H1 (cell line): ENCODE measurements around the gene CYREN. TPM values are rescaled to one million over a fixed set of nuclear protein-coding genes. Genes with fewer than 3 reads are reported as not detected.

Experiments
- CTCF ChIA-PET: fragments of 300-600 bp; sonication (Branson Sonifier 250); formaldehyde crosslinking; loops from one replicate; lab custom pipeline; 2021; ENCODE audit not compliant: partially characterized antibody; lab: Charles Lee
- POLR2A ChIA-PET: fragments of 300-600 bp; sonication (Branson Sonifier 250); formaldehyde crosslinking; loops from one replicate; lab custom pipeline; 2021; ENCODE audit warnings: inconsistent platforms; ENCODE audit not compliant: partially characterized antibody; lab: Charles Lee
- DNase-seq, 2 experiments: peaks; one replicate each; pipeline versions ENCODE4 v3.0.0 to v3.0.0-alpha.2; 2010 to 2022; ENCODE audit warnings: low spot score in 2 of 2, low read depth in 1 of 2, mixed read lengths in 1 of 2
- FAIRE-seq: peaks from 2 replicates; lab custom pipeline; 2011; peaks lifted over from hg19 to GRCh38; lab: Jason Lieb, UNC
- H2AFZ ChIP-seq: 2 replicates; pipeline ENCODE4 v1.8.1; 2012; ENCODE audit warnings: low read length, inconsistent platforms
- H2AK5ac ChIP-seq: 2 replicates; pipeline ENCODE4 v1.6.1; 2013; ENCODE audit warnings: low read depth, low read length
- H2BK120ac ChIP-seq: replicated peaks from 2 replicates; pipeline ENCODE3; 2013; ENCODE audit warnings: low read depth, low read length, inconsistent platforms
- H2BK12ac ChIP-seq: 2 replicates; pipeline ENCODE4 v1.6.1; 2013; ENCODE audit warnings: low read depth, low read length
- H2BK15ac ChIP-seq: 2 replicates; pipeline ENCODE4 v1.6.1; 2013; ENCODE audit warnings: low read length
- H2BK20ac ChIP-seq: 2 replicates; pipeline ENCODE4 v1.6.1; 2013; ENCODE audit warnings: low read length
- H2BK5ac ChIP-seq: 2 replicates; pipeline ENCODE4 v1.6.1; 2013; ENCODE audit warnings: low read depth, low read length
- H3K14ac ChIP-seq: 2 replicates; pipeline ENCODE4 v1.6.1; 2013; ENCODE audit warnings: inconsistent platforms; ENCODE audit not compliant: insufficient read length
- H3K18ac ChIP-seq: 2 replicates; pipeline ENCODE4 v1.6.1; 2013; ENCODE audit warnings: low read length; ENCODE audit errors: extremely low read depth
- H3K23ac ChIP-seq: 2 replicates; pipeline ENCODE4 v1.6.1; 2013; ENCODE audit warnings: inconsistent platforms; ENCODE audit not compliant: insufficient read length
- H3K23me2 ChIP-seq: 2 replicates; pipeline ENCODE4 v1.6.1; 2013; ENCODE audit warnings: low read depth, low read length
- H3K27ac ChIP-seq: 2 replicates; pipeline ENCODE4 v1.6.1; 2011; ENCODE audit warnings: low read depth, low read length, inconsistent platforms
- H3K27me3 ChIP-seq, 4 experiments: replicated peaks in 1 of 4; 1 replicate in 1 of 4; 2 replicates in 3 of 4; pipeline versions ENCODE4 v1.6.1 to v1.8.1; 2011 to 2013; ENCODE audit warnings: low read length in 3 of 4, mild to moderate bottlenecking in 3 of 4, inconsistent platforms in 2 of 4, mixed read lengths in 2 of 4, moderate library complexity in 1 of 4; ENCODE audit not compliant: control insufficient read depth in 3 of 4, insufficient read depth in 3 of 4; ENCODE audit errors: extremely low read depth in 1 of 4
- H3K36me3 ChIP-seq, 4 experiments: 2 replicates each; pipeline versions ENCODE4 v1.6.1 to v1.8.1; 2011 to 2013; ENCODE audit warnings: mild to moderate bottlenecking in 4 of 4, low read length in 3 of 4, moderate library complexity in 2 of 4, control low read depth in 1 of 4, inconsistent platforms in 1 of 4; ENCODE audit not compliant: insufficient read depth in 4 of 4, control insufficient read depth in 2 of 4
- H3K4ac ChIP-seq: replicated peaks from 2 replicates; pipeline ENCODE3; 2013; ENCODE audit warnings: low read length, low read depth, mixed read lengths, inconsistent platforms; ENCODE audit not compliant: insufficient read length
- H3K4me1 ChIP-seq, 4 experiments: replicated peaks in 1 of 4; 1 replicate in 1 of 4; 2 replicates in 3 of 4; pipeline versions ENCODE4 v1.6.1 to v1.8.1; 2011 to 2013; ENCODE audit warnings: low read length in 3 of 4, inconsistent platforms in 2 of 4, mixed read lengths in 1 of 4; ENCODE audit not compliant: insufficient read depth in 4 of 4, control insufficient read depth in 3 of 4
- H3K4me2 ChIP-seq, 2 experiments: 2 replicates each; pipeline versions ENCODE4 v1.6.1 to v1.8.1; 2011 to 2013; ENCODE audit warnings: low read depth in 2 of 2, low read length in 2 of 2, control low read depth in 1 of 2, inconsistent platforms in 1 of 2, mild to moderate bottlenecking in 1 of 2; ENCODE audit not compliant: insufficient read depth in 1 of 2
- H3K4me3 ChIP-seq, 4 experiments: fragments of 200-600, 300-600 bp in 1 of 4; sonication (generic), shearing (Covaris generic), sonication (Bioruptor Twin) in 1 of 4; 2 replicates each; pipeline versions ENCODE4 v1.5.1 to v1.8.1; 2011 to 2016; ENCODE audit warnings: low read length in 4 of 4, low read depth in 3 of 4, control low read depth in 2 of 4, inconsistent platforms in 2 of 4, mild to moderate bottlenecking in 2 of 4, mixed read lengths in 1 of 4, moderate library complexity in 1 of 4; ENCODE audit not compliant: insufficient read depth in 2 of 4; ENCODE audit errors: extremely low read depth in 1 of 4
- H3K56ac ChIP-seq: replicated peaks from 2 replicates; pipeline ENCODE3; 2013; ENCODE audit warnings: low read depth, mild to moderate bottlenecking, mixed read lengths, low read length, inconsistent platforms; ENCODE audit not compliant: insufficient read length
- H3K79me1 ChIP-seq: 2 replicates; pipeline ENCODE4 v1.6.1; 2013; ENCODE audit warnings: low read depth, low read length, control low read depth
- H3K79me2 ChIP-seq, 2 experiments: 2 replicates each; pipeline versions ENCODE4 v1.6.1 to v1.8.1; 2012 to 2013; ENCODE audit warnings: low read length in 2 of 2, mild to moderate bottlenecking in 2 of 2, inconsistent platforms in 1 of 2; ENCODE audit not compliant: insufficient read depth in 2 of 2, control insufficient read depth in 1 of 2
- H3K9ac ChIP-seq, 4 experiments: replicated peaks in 1 of 4; 1 replicate in 1 of 4; 2 replicates in 3 of 4; pipeline versions ENCODE4 v1.6.1 to v1.8.1; 2011 to 2013; ENCODE audit warnings: low read depth in 3 of 4, low read length in 3 of 4, control low read depth in 2 of 4, mild to moderate bottlenecking in 2 of 4, moderate library complexity in 2 of 4, inconsistent platforms in 1 of 4; ENCODE audit errors: extremely low read depth in 1 of 4
- H3K9me3 ChIP-seq, 2 experiments: 2 replicates each; pipeline versions ENCODE4 v1.6.1 to v1.8.1; 2012 to 2013; ENCODE audit warnings: mild to moderate bottlenecking in 2 of 2, moderate library complexity in 2 of 2, control low read depth in 1 of 2, inconsistent platforms in 1 of 2, low read depth in 1 of 2, low read length in 1 of 2, mixed read lengths in 1 of 2; ENCODE audit not compliant: insufficient read depth in 2 of 2
- H4K20me1 ChIP-seq, 2 experiments: replicated peaks in 1 of 2; 2 replicates each; pipeline versions ENCODE3 to v1.8.1; 2011 to 2013; ENCODE audit warnings: inconsistent platforms in 2 of 2, low read length in 2 of 2, mild to moderate bottlenecking in 1 of 2; ENCODE audit not compliant: insufficient read depth in 2 of 2, control insufficient read depth in 1 of 2
- H4K5ac ChIP-seq: 2 replicates; pipeline ENCODE4 v1.6.1; 2013; ENCODE audit warnings: low read length, low read depth, mixed read lengths, inconsistent platforms; ENCODE audit not compliant: insufficient read length
- H4K8ac ChIP-seq: 2 replicates; pipeline ENCODE4 v1.8.0; 2013; ENCODE audit warnings: mild to moderate bottlenecking, moderate library complexity, low read length, inconsistent platforms; ENCODE audit not compliant: insufficient read depth; ENCODE audit errors: extremely low read depth
- H4K91ac ChIP-seq: replicated peaks from 2 replicates; pipeline ENCODE3; 2013; ENCODE audit warnings: low read length, mixed read lengths, inconsistent platforms; ENCODE audit not compliant: insufficient read length
- BCL11A ChIP-seq, 2 experiments: IDR thresholded peaks; one replicate each; pipeline ENCODE4 v1.6.1; 2011; ENCODE audit warnings: low read depth in 2 of 2, low read length in 2 of 2, mild to moderate bottlenecking in 2 of 2
- CBX5 ChIP-seq: fragments of 300-800, 300-1000 bp; sonication (generic); IDR thresholded peaks from 2 replicates; pipeline ENCODE4 v1.7.1; 2016; ENCODE audit warnings: antibody characterized with exemption, low read length, low read depth
- FOSL1 ChIP-seq: IDR thresholded peaks from 2 replicates; pipeline ENCODE4 v1.6.1; 2011; ENCODE audit warnings: mild to moderate bottlenecking, low read depth, low read length, moderate library complexity; ENCODE audit not compliant: insufficient read depth
- SAP30 ChIP-seq: fragments of 300-600 bp; sonication (generic); IDR thresholded peaks from 2 replicates; pipeline ENCODE4 v1.7.1; 2012; ENCODE audit warnings: low read length, moderate library complexity, mild to moderate bottlenecking, inconsistent platforms; ENCODE audit not compliant: insufficient read depth, insufficient replicate concordance
- SIN3A ChIP-seq, 2 experiments: IDR thresholded peaks in 1 of 2; conservative IDR thresholded peaks in 1 of 2; 2 replicates each; pipeline ENCODE4 v1.6.1; 2011 to 2012; ENCODE audit warnings: low read length in 2 of 2, improper control_type of control experiment in 1 of 2, low read depth in 1 of 2, mild to moderate bottlenecking in 1 of 2
- TCF12 ChIP-seq: IDR thresholded peaks from 2 replicates; pipeline ENCODE4 v1.6.1; 2011; ENCODE audit warnings: low read depth, mild to moderate bottlenecking, low read length
- WGBS, 2 experiments: shearing (Covaris generic) in 1 of 2; methylation state at CpG; one replicate each; pipeline versions ENCODE4 v1.1.6 to v1.1.7; 2013 to 2015; ENCODE audit warnings: low lambda C conversion rate in 2 of 2, mixed read lengths in 2 of 2, inconsistent platforms in 1 of 2, low coverage in 1 of 2, missing lambda C conversion rate in 1 of 2; ENCODE audit not compliant: insufficient replicate concordance in 2 of 2, insufficient coverage in 1 of 2, insufficient read length in 1 of 2; ENCODE audit errors: extremely low coverage in 1 of 2, missing lambda C conversion rate in 1 of 2; 5-methylcytosine and 5-hydroxymethylcytosine counted together
- polyA plus RNA-seq, 7 experiments: library from polyadenylated mRNA; depleted of rRNA in 3 of 7; stranded (reverse) in 5 of 7; unstranded in 2 of 7; fragments of >200 nt in 5 of 7; fragments of 200-250 nt in 2 of 7; gene quantifications; 1 replicate in 5 of 7; 2 replicates in 1 of 7; 4 replicates in 1 of 7; pipeline versions ENCODE4 v1.2.1 to v1.2.3, GENCODE V29; 2011 to 2013; ENCODE audit warnings: missing spikeins in 2 of 7, mixed read lengths in 2 of 7
- total RNA-seq: library from RNA; stranded (reverse); fragmentation: NEBNext Ultra II Directional; extraction: Animal tissue kit (Norgen Biotek cat#: 25700); gene quantifications from 2 replicates; pipeline ENCODE4 v1.2.1, GENCODE V29; 2021
- TF ChIP-seq, protein P1 (sequence below): IDR thresholded peaks from 2 replicates; pipeline ENCODE4 v1.6.1; 2012; ENCODE audit warnings: inconsistent platforms
- TF ChIP-seq, protein P2 (sequence below): IDR thresholded peaks from 2 replicates; pipeline ENCODE4 v1.6.1; 2011; ENCODE audit warnings: low read length, improper control_type of control experiment

CYREN gene
- total and polyA plus RNA-seq, 2 of the 8 experiments (the other 6 are each of a cell fraction or from before 2014, with no cell fraction given) = 25.1 to 46.2 TPM

DNA sequence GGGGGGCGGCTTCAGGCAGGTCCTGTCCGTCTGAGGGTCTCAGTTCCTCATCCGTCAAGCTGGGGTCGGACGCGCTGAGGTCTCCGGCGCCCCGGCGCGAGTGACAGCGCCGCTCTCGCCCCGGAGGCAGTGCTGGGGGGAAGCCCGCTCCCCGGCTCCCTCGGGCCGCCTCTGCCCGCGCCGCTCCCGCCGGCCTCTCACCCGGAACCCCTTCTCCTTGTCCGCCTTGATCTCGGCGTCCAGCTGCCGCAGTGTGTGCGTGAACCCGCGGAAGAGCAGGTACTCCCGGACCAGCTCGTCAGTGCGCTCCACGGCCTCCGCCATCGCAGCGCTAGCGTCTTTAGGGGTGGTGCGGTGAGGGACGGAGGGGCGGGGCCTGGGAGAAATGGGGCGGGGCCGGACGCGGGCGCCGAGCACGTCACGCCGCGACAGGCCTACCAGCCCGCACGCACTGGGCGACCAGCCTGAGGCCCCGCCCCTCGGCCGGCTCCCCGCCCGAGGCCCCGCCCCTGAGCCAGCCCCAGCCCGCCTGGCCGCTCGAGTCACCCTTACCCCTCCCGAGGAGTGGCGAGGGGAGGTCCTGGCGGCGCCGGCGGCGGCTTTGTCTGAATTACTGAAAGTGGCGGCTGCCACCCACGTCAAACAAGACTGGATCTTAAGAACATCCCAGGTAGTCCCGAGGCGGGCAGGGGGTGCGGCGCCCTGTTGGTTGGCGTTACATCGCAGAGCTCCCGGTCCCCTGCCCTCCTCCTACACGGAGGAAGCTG is 40.9 kb upstream of the CYREN start, which contains the start of gene WDR91:
WDR91 (minus strand) TSS at position 348 of the 767 bp plus-strand sequence; CDS start at position 324, 24 bp downstream.
- no peaks in the 10 kb centered on the region for H4K20me1 ChIP-seq
- no peak within 1 kb of the TSS for H3K27ac ChIP-seq
- peak within 1 kb of the TSS; percentile 93 for H2AFZ ChIP-seq
- no peak within 1 kb of the TSS for H2BK20ac ChIP-seq
- no peak within 1 kb of the TSS for H3K4ac ChIP-seq
- no peak within 1 kb of the TSS; the same call in 1 of the 2 replicates for H2BK5ac ChIP-seq
- peak within 1 kb of the TSS; percentile 58 to 97 (median 78) for H3K4me3 ChIP-seq
- H4K5ac ChIP-seq = peak within 1 kb of the TSS; percentile 66
- H3K27me3 ChIP-seq = peaks cover 0 to 8% (median 3%) of the 10 kb centered on the region in 4 experiments; a peak in 5 of 7 replicates
- H3K4me2 ChIP-seq = peak within 1 kb of the TSS; percentile 94 to 96
- peak within 1 kb of the TSS; percentile 7; the same call in 1 of the 2 replicates for H2AK5ac ChIP-seq
- CTCF ChIA-PET = interaction anchor here (1.0 to 2.3 kb wide), 2 partner anchors 17 to 21 kb away, joined by 4 to 5 read pairs; no protein-coding TSS in a partner anchor
- peak within 1 kb of the TSS; percentile 62 to 83 (median 70) for H3K9ac ChIP-seq
- peak within 1 kb of the TSS; percentile 10; the same call in 1 of the 2 replicates for H2BK15ac ChIP-seq
- H3K9me3 ChIP-seq = no peaks in the 10 kb centered on the region
- H3K14ac ChIP-seq = no peak within 1 kb of the TSS
- no peaks in the 10 kb centered on the region for H3K36me3 ChIP-seq
- POLR2A ChIA-PET = interaction anchor here (0.6 to 1.5 kb wide), 3 partner anchors 46 to 183 kb away, joined by 3 to 4 read pairs (median 3); no protein-coding TSS in a partner anchor
- H3K23ac ChIP-seq = no peak within 1 kb of the TSS
- H2BK12ac ChIP-seq = peak within 1 kb of the TSS; percentile 12; the same call in 1 of the 2 replicates
- no peaks in the 10 kb centered on the region for H3K79me1 ChIP-seq
- DNase-seq (peak; percentile 78 to 92), FAIRE-seq (no peak)
- no peaks in the 10 kb centered on the region; a peak in 2 of 7 replicates for H3K4me1 ChIP-seq
- no peak within 1 kb of the TSS for H4K8ac ChIP-seq
- H3K18ac ChIP-seq = peak within 1 kb of the TSS; percentile 87
- peak within 1 kb of the TSS; percentile 88 for H4K91ac ChIP-seq
- H3K23me2 ChIP-seq = peaks cover 8% of the 10 kb centered on the region
- H3K79me2 ChIP-seq = no peaks in the 10 kb centered on the region
- H3K56ac ChIP-seq = peak within 1 kb of the TSS; percentile 65
- no peak within 1 kb of the TSS for H2BK120ac ChIP-seq
- 1% methylated on average over 49 of the region's 82 CpGs; no CpG with 5 or more reads in 1 of the 2 experiments for WGBS, 2 experiments
- TF ChIP-seq BCL11A (IDR thresholded peaks at IDR 0.05; ENCODE audit: low read depth in 2 of 2, low read length in 2 of 2) = no peak
- no peak for TF ChIP-seq SAP30
- TF ChIP-seq, protein P1, sequence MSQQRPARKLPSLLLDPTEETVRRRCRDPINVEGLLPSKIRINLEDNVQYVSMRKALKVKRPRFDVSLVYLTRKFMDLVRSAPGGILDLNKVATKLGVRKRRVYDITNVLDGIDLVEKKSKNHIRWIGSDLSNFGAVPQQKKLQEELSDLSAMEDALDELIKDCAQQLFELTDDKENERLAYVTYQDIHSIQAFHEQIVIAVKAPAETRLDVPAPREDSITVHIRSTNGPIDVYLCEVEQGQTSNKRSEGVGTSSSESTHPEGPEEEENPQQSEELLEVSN = no peak
- TF ChIP-seq, protein P2, sequence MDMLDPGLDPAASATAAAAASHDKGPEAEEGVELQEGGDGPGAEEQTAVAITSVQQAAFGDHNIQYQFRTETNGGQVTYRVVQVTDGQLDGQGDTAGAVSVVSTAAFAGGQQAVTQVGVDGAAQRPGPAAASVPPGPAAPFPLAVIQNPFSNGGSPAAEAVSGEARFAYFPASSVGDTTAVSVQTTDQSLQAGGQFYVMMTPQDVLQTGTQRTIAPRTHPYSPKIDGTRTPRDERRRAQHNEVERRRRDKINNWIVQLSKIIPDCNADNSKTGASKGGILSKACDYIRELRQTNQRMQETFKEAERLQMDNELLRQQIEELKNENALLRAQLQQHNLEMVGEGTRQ = no peak
- peak; percentile 15 to 68; a peak in 3 of 4 replicates for TF ChIP-seq SIN3A (conservative IDR thresholded peaks at IDR 0.05 in 1 of 2, IDR thresholded peaks at IDR 0.05 in 1 of 2; ENCODE audit: low read depth in 1 of 2, low read length in 2 of 2)
- no peak for TF ChIP-seq CBX5
- TF ChIP-seq FOSL1 = no peak
- no peak for TF ChIP-seq TCF12
